CD4-positive, alpha-beta T cell treated with Interferon alpha-2 for 1 hour (primary cell): ENCODE data around the gene PDCD1LG2.
"Not testable (repeated sequence)": the region's sequence is repeated elsewhere in the genome, so short reads cannot be mapped to it uniquely, and the experiment has no call there.

Source experiments
- DNase-seq, 2 donors: peaks; one replicate each; pipeline ENCODE4 v3.0.0-alpha.2; 2020 to 2022

PDCD1LG2 gene

GRCh38 chr9:5510360-5510931 is at the start of gene PDCD1LG2:
Gene PDCD1LG2, plus strand, starts transcription at chr9:5510531. Its CDS starts 12,016 bp downstream, at chr9:5522547.
- peak in 1 of 2 donors; percentile 40 for DNase-seq

- DNase-seq = not testable (repeated sequence)
These were observed 45.5 kb upstream of the PDCD1LG2 start for GRCh38 chr9:5464831-5465330.

- no peak for DNase-seq
These were observed 44.3 kb upstream of the PDCD1LG2 start for GRCh38 chr9:5466005-5466404.

- DNase-seq = no peak
These were observed 43.6 kb upstream of the PDCD1LG2 start for GRCh38 chr9:5466766-5467165.

- DNase-seq = no peak
These were observed 41.5 kb upstream of the PDCD1LG2 start for GRCh38 chr9:5468850-5469249.

- no peak for DNase-seq
These were observed 40.2 kb upstream of the PDCD1LG2 start for GRCh38 chr9:5470122-5470521.

- DNase-seq = no peak
These were observed 39.5 kb upstream of the PDCD1LG2 start for GRCh38 chr9:5470816-5471215.

- not testable (repeated sequence) for DNase-seq
These were observed 34.7 kb upstream of the PDCD1LG2 start for GRCh38 chr9:5475611-5476010.

GRCh38 chr9:5478206-5478605 is 32.1 kb upstream of the PDCD1LG2 start:
- no peak for DNase-seq

GRCh38 chr9:5479994-5480694 is 30.2 kb upstream of the PDCD1LG2 start:
- DNase-seq = no peak

- DNase-seq = no peak
These were observed 29.4 kb upstream of the PDCD1LG2 start for GRCh38 chr9:5480919-5481318.

- DNase-seq = no peak
These were observed 28.9 kb upstream of the PDCD1LG2 start for GRCh38 chr9:5481322-5482040.

GRCh38 chr9:5482194-5482593 is 28.1 kb upstream of the PDCD1LG2 start:
- no peak for DNase-seq

GRCh38 chr9:5483306-5483705 is 27.0 kb upstream of the PDCD1LG2 start:
- DNase-seq = no peak

- no peak for DNase-seq
These were observed 24.8 kb upstream of the PDCD1LG2 start for GRCh38 chr9:5485378-5486085.

- no peak for DNase-seq
These were observed 23.3 kb upstream of the PDCD1LG2 start for GRCh38 chr9:5486988-5487387.

- no peak for DNase-seq
These were observed 21.9 kb upstream of the PDCD1LG2 start for GRCh38 chr9:5488221-5489008.

- peak in 1 of 2 donors; percentile 20 for DNase-seq
These were observed 20.5 kb upstream of the PDCD1LG2 start for GRCh38 chr9:5489630-5490490.

- DNase-seq = no peak
These were observed 17.2 kb upstream of the PDCD1LG2 start for GRCh38 chr9:5492965-5493678.

GRCh38 chr9:5493679-5494511 is 16.4 kb upstream of the PDCD1LG2 start:
- peak; percentile 15 to 42 for DNase-seq
